IPS-18a (cell line): ENCODE results near the gene ALG12.

ENCODE experiments used
- H3K27ac ChIP-seq: one replicate; pipeline ENCODE4 v1.5.1; 2013; ENCODE audit warnings: low read length
- H3K27me3 ChIP-seq: one replicate; pipeline ENCODE4 v1.6.1; 2013; ENCODE audit warnings: mild to moderate bottlenecking, low read length; ENCODE audit not compliant: control insufficient read depth, insufficient read depth
- H3K36me3 ChIP-seq: one replicate; pipeline ENCODE4 v1.6.1; 2013; ENCODE audit warnings: low read depth, low read length; ENCODE audit not compliant: control insufficient read depth
- H3K4me1 ChIP-seq: one replicate; pipeline ENCODE4 v1.6.1; 2013; ENCODE audit warnings: low read depth, low read length; ENCODE audit not compliant: control insufficient read depth
- H3K4me3 ChIP-seq: one replicate; pipeline ENCODE4 v1.5.1; 2013; ENCODE audit warnings: low read length
- H3K9ac ChIP-seq: one replicate; pipeline ENCODE4 v1.6.1; 2013; ENCODE audit warnings: mild to moderate bottlenecking, low read length, moderate library complexity
- H3K9me3 ChIP-seq: one replicate; pipeline ENCODE4 v1.6.1; 2013; ENCODE audit warnings: low read depth, low read length; ENCODE audit not compliant: control insufficient read depth

The ALG12 gene

DNA sequence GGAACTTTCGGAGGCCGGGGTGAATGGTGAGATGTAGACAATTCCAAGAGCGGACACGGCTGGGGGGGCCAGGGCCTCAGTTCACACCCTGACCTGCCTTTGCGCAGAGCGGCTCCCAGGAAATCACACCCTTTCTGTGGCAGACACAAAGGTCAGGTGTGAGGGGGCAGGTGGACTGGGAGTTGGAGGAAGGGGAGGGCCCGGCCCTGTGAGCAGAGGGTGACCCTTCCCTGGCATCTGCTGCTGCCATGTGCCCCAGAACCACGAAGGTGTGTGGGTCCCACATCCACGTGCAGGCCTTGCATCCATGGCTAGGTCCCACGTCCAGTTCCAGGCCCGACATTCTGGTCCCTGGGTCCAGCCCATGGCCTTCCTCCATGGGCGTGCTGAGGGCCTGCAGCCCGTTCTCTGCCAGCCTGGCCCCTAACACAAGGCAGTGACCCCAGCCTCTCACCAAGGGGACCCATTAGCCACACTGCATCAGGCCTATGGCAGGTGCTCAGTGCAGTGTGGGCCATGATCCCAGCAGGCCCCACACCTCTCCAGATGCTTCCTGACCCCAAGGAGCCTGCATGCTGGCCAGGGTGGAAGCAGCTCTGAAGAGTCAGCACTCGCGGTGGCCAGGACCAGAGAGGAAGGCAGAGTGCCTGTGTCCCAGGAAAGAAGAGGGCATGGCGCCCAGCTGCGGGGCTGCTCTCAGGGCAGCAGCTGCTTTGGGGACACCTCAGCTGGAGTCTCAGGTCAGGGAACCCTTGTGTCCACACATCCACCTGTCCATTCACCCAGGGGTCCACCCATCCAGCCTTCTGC, 23.5 kb upstream of the ALG12 start:
- Histone ChIP-seq H3K9me3 (no peaks in the 10 kb centered on the region), H3K36me3 (no peaks in the 10 kb centered on the region), H3K9ac (no peak overlapping the region), H3K4me1 (peaks cover 1% of the 10 kb centered on the region), H3K27ac (no peak overlapping the region), H3K27me3 (no peaks in the 10 kb centered on the region), H3K4me3 (no peak overlapping the region)

DNA sequence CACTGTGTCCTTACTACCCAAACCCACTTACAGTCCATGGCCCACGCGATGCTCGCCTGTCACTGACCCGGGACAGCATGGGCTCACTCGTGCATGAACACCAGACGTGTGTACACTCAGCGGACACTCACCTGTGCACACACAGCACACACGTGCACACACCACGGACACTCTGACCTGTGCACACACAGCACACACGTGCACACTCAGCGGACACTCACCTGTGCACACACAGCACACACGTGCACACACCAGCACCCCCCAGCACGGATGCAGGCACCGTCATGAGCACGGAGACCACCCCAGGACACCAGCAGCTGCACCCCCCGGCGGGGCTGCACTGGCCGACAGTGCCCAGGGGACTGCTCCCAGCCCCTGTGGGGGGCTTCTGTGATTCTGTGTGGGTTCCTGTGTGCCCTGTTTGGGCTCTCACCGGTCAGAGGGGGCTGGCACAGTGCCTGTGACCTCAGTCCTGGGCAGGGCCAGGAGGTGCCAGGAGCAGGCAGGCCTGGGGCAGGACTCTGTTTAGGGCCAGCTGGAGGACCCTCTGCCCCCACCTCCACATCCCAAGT, 20.4 kb upstream of the ALG12 start:
- no peak overlapping the region for H3K27ac ChIP-seq
- no peak overlapping the region for H3K9ac ChIP-seq
- H3K4me1 ChIP-seq: peaks cover 5% of the 10 kb centered on the region
- no peak overlapping the region for H3K4me3 ChIP-seq
- H3K27me3 ChIP-seq: no peaks in the 10 kb centered on the region
- H3K9me3 ChIP-seq: no peaks in the 10 kb centered on the region
- H3K36me3 ChIP-seq: no peaks in the 10 kb centered on the region

DNA sequence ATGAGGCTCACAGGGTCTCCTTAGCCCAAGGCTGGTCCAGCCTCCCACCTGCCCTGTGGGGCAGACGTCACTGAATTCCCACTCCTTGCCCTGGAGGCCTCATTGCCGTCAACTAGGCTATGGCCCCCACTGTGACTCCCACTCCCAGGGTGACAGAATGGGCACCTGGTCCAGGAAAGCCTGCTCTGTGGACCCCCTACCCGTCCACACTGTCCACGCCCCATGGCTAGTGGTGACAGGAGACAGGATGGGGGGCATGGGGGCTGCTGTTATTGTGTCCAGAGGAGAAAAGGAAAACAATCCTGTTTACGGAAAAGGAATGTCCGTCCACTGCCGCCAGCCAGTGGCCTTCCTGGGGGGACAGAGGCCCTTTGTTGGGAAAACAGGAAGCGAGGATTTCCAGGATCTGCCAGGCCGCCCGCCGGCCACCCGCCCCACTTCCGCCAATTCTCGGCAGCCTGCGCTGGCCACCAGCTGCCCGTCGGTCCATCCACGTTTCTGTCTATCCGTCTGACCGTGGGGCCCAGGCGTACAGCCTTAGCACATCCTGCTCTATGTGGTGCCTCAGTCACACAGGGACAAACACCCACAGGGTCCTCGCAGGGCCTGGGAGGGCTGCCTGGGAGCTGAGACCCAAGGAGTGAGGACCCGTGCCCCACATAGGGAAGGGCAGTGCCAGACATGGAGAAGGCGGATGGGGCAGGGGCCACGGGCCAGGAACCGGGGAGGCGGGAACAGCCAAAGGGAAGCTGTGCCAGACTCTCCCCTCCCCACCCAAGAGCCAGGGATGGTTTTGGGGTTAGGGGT, 19.7 kb upstream of the ALG12 start:
- Histone ChIP-seq H3K9me3 (no peaks in the 10 kb centered on the region), H3K36me3 (no peaks in the 10 kb centered on the region), H3K4me1 (peaks cover 5% of the 10 kb centered on the region), H3K9ac (no peak overlapping the region), H3K4me3 (no peak overlapping the region), H3K27me3 (no peaks in the 10 kb centered on the region), H3K27ac (no peak overlapping the region)

DNA sequence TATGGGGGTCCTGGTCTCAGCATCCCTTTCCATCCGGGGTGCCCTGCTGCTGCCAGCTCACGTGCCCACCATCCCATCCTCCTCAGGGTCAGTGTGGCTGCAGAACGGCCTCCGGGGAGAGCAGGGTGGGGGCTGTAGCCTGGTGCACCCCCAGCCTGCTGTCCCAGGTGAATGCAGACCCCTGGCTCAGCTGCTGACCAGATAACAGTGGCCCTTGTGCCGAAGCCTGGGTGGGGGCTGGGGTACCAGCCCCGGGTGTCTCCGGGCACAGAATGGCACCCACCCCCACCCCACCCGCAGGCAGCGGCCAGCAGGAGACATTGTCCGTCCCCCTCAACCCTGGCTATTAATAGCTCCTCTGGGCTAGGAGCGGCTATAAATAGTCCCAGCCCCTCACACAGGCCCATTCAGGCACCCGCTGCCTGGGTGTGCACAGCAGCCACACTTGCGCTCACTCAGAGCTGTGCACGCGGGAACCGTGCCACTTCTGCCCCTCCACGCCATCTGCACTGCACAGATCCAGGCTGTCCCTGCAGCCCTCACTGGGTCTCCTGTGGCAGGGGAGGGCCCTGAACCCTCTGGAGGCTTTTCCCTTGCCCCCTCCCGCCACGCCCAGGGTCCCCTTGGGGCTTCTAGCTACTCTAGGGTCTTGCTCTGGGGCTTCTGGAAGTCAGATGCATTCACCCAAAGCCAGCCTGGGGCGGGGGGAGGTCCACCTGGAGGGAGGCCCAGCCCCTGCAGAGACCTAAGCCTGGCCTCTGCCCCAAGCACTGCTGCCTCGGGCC, 18.9 kb upstream of the ALG12 start:
- no peak overlapping the region for H3K4me3 ChIP-seq
- H3K4me1 ChIP-seq: peaks cover 5% of the 10 kb centered on the region
- H3K9me3 ChIP-seq: no peaks in the 10 kb centered on the region
- H3K27me3 ChIP-seq: no peaks in the 10 kb centered on the region
- no peaks in the 10 kb centered on the region for H3K36me3 ChIP-seq
- peak overlapping the region; percentile 12 for H3K9ac ChIP-seq
- no peak overlapping the region for H3K27ac ChIP-seq

DNA sequence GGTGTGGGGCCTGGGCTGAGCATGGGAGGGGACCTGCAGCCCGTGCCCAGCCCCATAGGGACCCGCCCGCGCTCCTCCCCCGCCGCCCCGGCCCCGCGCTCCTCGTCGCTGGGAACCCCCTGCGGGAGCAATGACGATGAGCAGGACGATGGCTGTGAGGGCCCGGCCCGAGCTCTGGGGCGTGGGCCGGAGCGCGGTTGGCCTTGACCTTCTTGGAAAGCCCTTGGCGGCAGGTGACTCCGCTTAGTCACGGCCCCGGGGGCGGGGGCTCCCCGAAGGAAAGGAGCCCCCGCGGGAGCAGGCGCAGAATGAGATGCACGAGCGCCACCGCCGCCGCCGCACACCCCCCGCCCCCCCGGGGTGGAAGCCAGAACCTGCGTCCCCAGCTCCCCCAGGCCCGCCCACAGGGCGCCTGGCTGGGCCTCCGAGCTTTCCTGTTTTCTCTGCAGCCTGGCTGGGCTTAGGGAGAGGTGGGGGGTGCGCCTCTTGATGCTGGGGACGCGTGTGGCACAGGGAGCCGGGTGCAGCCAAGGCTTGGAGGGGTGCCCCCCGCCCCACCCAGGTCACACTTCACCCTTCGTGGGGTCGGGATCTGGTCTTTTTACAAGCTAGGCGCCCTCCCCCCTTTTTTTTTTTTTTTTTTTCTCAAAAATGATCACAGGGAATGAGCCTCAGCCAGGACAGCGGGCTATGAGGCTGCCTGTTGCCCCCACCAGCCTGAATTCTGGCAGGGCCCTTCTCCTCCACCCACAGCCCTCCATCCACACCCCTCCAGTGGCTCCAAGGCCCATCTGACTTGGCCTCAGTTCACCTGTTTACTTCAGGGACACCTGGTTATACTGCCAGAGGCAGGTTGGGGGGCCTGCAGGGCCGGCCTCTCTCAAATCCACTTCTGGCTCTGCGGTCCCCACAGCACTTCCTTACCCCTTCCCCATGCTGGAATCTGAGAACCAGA, 18.1 kb upstream of the ALG12 start:
- no peaks in the 10 kb centered on the region for H3K36me3 ChIP-seq
- peak overlapping the region; percentile 12 for H3K9ac ChIP-seq
- H3K4me1 ChIP-seq: peaks cover 5% of the 10 kb centered on the region
- no peak overlapping the region for H3K27ac ChIP-seq
- H3K27me3 ChIP-seq: no peaks in the 10 kb centered on the region
- no peaks in the 10 kb centered on the region for H3K9me3 ChIP-seq
- H3K4me3 ChIP-seq: peak overlapping the region; percentile 44

DNA sequence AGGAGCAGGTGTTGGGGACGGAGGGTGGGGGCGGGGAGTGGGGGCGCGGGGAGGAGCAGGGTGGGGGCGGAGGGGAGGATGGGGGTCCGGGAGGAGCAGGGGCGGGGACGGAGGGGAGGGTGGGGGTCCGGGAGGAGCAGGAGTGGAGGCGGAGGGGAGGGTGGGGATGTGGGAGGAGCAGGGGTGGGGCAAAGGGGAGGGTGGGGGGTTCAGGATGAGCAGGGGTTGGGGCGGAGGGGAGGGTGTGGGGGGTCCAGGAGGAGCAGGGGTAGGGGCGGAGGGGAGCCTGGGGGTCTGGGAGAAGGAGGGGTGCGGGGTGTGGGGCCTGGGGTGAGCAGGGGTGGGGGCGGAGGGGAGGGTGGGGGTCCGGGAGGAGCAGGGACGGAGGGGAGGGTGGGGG, 17.3 kb upstream of the ALG12 start:
- Histone ChIP-seq H3K9ac (no peak overlapping the region), H3K4me1 (peaks cover 5% of the 10 kb centered on the region), H3K9me3 (no peaks in the 10 kb centered on the region), H3K27ac (no peak overlapping the region), H3K36me3 (no peaks in the 10 kb centered on the region), H3K4me3 (no peak overlapping the region), H3K27me3 (peaks cover 4% of the 10 kb centered on the region)

DNA sequence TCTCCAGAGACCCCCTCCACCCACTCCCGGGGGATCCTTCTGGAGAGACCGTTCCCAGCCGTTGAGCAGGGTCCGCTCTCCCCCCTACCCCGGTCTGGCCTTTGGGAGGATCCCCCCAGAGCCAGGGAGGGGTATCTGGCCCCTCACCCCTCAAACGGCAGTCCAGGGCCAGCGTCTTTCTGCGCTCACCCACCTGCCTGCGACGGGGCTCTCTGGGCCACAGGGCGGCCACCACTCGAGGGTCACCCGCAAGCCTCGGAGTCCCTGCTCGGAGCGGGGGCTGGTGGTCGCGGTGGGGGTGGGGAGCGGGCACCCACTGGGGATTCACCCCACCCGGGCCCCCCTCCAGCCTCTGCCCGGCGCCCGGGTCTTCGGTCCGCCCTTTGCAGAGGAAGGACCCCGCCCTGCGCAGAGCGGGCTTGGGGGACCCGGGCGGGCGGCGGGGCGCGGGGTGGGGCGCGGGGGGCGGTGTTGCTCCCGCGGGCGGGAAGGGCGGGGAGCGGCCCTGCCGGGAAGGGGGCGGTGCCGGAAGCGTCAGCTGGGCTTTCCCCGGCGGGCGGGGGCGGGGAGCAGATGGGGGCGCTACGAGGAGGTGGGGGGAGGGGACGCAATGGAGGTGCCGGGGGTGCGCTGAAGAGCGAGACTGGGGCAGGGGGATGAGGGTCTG, 16.8 kb upstream of the ALG12 start:
- Histone ChIP-seq H3K9me3 (no peaks in the 10 kb centered on the region), H3K4me1 (peaks cover 5% of the 10 kb centered on the region), H3K4me3 (peak overlapping the region; percentile 17)

DNA sequence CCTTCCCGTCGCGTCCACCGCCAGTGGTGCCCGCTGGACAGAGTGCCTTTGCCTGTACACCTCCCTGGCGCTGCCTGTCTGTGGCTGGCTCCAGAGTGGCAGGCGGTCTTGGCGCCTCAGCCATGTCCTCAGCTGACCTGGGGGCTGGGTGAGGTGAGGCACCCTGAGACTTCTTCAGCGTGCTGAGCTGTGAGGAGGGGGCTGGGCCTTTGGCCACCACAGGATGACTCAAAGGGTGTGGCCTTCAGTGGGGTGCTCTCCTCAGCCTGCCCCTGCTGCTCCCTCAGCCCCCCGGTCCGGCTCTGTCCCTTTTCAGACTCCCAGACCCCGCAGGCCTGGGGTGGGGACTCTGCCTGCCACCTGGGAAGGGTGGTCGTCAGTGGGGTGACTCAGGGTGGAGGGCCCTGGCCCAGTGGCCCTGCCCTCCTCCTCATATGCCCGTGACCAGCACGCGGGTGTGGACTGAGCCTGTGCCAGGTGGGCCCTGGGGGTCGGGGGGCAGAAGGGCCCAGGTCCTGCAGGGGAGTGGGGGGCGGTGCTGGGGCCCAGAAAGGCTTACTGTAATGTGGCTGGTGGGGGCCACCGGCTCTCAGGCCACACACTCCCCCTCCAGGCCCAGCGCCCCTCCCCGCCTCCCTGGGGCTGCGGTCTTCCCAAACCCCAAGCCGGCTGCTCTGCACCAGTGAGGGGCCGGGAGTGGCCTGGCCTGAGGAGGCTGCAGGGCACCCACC, 16.1 kb upstream of the ALG12 start:
- Histone ChIP-seq H3K36me3 (no peaks in the 10 kb centered on the region), H3K27ac (no peak overlapping the region), H3K4me3 (peak overlapping the region; percentile 17), H3K27me3 (peaks cover 15% of the 10 kb centered on the region), H3K9me3 (no peaks in the 10 kb centered on the region), H3K4me1 (peaks cover 5% of the 10 kb centered on the region), H3K9ac (no peak overlapping the region)

More for the DNA sequence above, 16.8 kb upstream of the ALG12 start:
- peaks cover 10% of the 10 kb centered on the region for H3K27me3 ChIP-seq
- no peak overlapping the region for H3K9ac ChIP-seq
- no peak overlapping the region for H3K27ac ChIP-seq
- no peaks in the 10 kb centered on the region for H3K36me3 ChIP-seq

DNA sequence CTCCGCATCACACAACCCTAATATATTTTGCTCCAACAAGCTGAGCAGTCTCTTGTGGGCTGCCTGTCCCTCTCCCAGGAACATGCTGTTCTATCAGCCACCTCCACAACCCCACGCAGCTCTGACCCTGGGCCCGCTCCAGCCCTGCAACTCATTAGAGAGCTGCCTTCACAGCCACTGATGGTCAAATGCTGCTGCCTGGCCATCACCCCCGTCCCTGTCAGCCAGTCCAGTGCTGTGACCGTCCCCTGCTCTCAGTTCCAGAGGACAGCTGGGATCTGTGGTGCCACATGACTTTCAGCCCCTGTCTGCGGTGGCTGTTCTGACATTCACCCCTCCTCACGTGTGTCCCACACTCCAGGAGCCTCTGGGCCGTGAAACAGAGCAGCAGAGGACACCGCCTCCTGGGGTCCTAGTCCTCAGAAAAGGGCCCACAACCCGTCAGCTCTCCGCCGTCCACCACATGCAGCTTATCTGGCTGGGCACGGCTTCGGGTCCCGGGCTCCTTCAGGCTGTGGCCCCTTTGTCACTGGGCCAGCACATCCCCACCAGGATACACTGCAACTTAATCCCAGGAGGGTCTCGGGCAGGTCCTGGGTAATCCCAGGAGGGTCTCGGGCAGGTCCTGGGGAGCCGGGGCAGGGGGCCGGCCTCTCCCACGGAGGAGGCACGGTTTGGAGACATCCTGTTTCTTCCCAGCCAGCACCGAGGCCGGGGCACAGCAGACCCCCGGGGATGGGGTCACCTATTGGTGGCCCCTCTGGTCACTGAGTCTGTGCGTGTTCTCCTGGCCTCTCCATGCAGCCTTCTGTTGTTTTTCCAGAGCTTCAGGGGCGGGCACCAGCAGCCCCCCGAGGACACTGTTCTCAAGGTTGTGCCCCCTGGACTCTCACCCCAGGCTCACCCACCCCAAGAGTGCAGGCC, 15.3 kb upstream of the ALG12 start:
- Histone ChIP-seq H3K36me3 (no peaks in the 10 kb centered on the region), H3K4me3 (no peak overlapping the region), H3K4me1 (peaks cover 5% of the 10 kb centered on the region), H3K27me3 (peaks cover 15% of the 10 kb centered on the region), H3K9me3 (no peaks in the 10 kb centered on the region), H3K27ac (no peak overlapping the region), H3K9ac (no peak overlapping the region)
